A673 (cell line): ENCODE results near the gene C6orf47. TPM values are rescaled to one million over a fixed set of nuclear protein-coding genes. Genes with fewer than 3 reads are reported as not detected.

Experiments used
- BruUV-seq: library from RNA; stranded (reverse); fragments of 400-500 nt; replicated peaks from 2 replicates; lab custom pipeline; 2021; lab: Mats Ljungman, UMichigan
- CTCF ChIA-PET: fragments of 300-600 bp; sonication (Branson Sonifier 250); formaldehyde crosslinking; loops from one replicate; lab custom pipeline; 2022; ENCODE audit warnings: antibody characterized with exemption; lab: Charles Lee
- POLR2A ChIA-PET: fragments of 300-600 bp; sonication (Branson Sonifier 250); formaldehyde crosslinking; loops from one replicate; lab custom pipeline; 2022; ENCODE audit warnings: antibody characterized with exemption; ENCODE audit not compliant: low non-redundant PET; lab: Charles Lee
- DNase-seq: peaks from one replicate; pipeline ENCODE4 v3.0.0-alpha.2; 2015; ENCODE audit warnings: low spot score
- H3K27ac ChIP-seq: fragments of 200-600 bp; sonication (generic); 2 replicates; pipeline ENCODE4 v1.5.1; 2016; ENCODE audit warnings: mixed run types, low read depth, mild to moderate bottlenecking, mixed read lengths, antibody characterized with exemption, low read length; ENCODE audit not compliant: poor library complexity, severe bottlenecking
- H3K27me3 ChIP-seq: fragments of 200-600 bp; sonication (generic); replicated peaks from 2 replicates; pipeline ENCODE4 v1.6.1; 2017; ENCODE audit warnings: mixed run types, low read depth, mild to moderate bottlenecking, mixed read lengths, antibody characterized with exemption, low read length; ENCODE audit not compliant: insufficient read depth, poor library complexity
- H3K36me3 ChIP-seq: fragments of 200-600 bp; sonication (generic); 2 replicates; pipeline ENCODE4 v1.6.1; 2016; ENCODE audit warnings: mixed run types, mild to moderate bottlenecking, mixed read lengths, antibody characterized with exemption, low read length; ENCODE audit not compliant: insufficient read depth, poor library complexity, severe bottlenecking
- H3K4me1 ChIP-seq: fragments of 200-600 bp; sonication (generic); 2 replicates; pipeline ENCODE4 v1.6.1; 2017; ENCODE audit warnings: mixed run types, mild to moderate bottlenecking, mixed read lengths, antibody characterized with exemption, low read length; ENCODE audit not compliant: insufficient read depth, poor library complexity, severe bottlenecking
- H3K4me3 ChIP-seq: fragments of 200-600 bp; sonication (generic); 2 replicates; pipeline ENCODE4 v1.5.1; 2016; ENCODE audit warnings: low read depth, mixed run types, mild to moderate bottlenecking, mixed read lengths, low read length; ENCODE audit not compliant: poor library complexity, severe bottlenecking
- H3K9me3 ChIP-seq: fragments of 200-600 bp; sonication (generic); 2 replicates; pipeline ENCODE4 v1.6.1; 2016; ENCODE audit warnings: mixed run types, low read depth, mild to moderate bottlenecking, mixed read lengths, antibody characterized with exemption, low read length; ENCODE audit not compliant: poor library complexity, severe bottlenecking
- EZH2 ChIP-seq: fragments of 200-600 bp; sonication (generic); IDR thresholded peaks from 2 replicates; pipeline ENCODE4 v1.6.1; 2017; ENCODE audit warnings: borderline replicate concordance, low read depth, mild to moderate bottlenecking, mixed read lengths, antibody characterized with exemption, low read length; ENCODE audit not compliant: poor library complexity, severe bottlenecking
- intact Hi-C: fragments of 100-400 bp; cut with micrococcal nuclease; formaldehyde crosslinking; loops from one replicate; pipeline ENCODE4 v1.10.0; 2022; ENCODE audit not compliant: unreplicated experiment
- total RNA-seq: library from RNA; stranded (reverse); gene quantifications from 2 replicates; pipeline ENCODE4 v1.2.3, GENCODE V29; 2021
- TF ChIP-seq, protein P1 (sequence below): fragments of 300-800, 200-600 bp; sonication (generic); conservative IDR thresholded peaks from 2 replicates; pipeline ENCODE4 v1.5.1; 2017; ENCODE audit warnings: low read depth, mild to moderate bottlenecking, antibody characterized with exemption, low read length, moderate library complexity, mixed read lengths

Gene C6orf47
- total RNA-seq, 1 experiment from 2014 or later = 21.3 TPM

DNA sequence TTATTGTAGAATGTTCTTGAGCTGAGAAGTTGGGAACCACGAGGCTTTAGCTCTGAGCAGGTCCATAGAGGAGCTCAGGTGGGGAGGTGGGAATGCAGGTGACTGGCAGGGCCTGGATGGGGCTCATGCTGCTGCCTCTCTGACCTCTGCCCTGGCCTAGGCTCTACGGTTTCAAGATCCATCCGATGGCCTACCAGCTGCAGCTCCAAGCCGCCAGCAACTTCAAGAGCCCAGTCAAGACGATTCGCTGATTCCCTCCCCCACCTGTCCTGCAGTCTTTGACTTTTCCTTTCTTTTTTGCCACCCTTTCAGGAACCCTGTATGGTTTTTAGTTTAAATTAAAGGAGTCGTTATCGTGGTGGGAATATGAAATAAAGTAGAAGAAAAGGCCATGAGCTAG is 9.1 kb upstream of the C6orf47 start, which contains the start of gene LY6G5B:
TSS of gene LY6G5B (plus strand) at position 301 of the 400 bp plus-strand sequence. CDS start 975 bp downstream, outside the sequence.
- intact Hi-C loops = no loop called here
- no peaks in the 10 kb centered on the region for H3K27me3 ChIP-seq
- TF ChIP-seq, protein P1, sequence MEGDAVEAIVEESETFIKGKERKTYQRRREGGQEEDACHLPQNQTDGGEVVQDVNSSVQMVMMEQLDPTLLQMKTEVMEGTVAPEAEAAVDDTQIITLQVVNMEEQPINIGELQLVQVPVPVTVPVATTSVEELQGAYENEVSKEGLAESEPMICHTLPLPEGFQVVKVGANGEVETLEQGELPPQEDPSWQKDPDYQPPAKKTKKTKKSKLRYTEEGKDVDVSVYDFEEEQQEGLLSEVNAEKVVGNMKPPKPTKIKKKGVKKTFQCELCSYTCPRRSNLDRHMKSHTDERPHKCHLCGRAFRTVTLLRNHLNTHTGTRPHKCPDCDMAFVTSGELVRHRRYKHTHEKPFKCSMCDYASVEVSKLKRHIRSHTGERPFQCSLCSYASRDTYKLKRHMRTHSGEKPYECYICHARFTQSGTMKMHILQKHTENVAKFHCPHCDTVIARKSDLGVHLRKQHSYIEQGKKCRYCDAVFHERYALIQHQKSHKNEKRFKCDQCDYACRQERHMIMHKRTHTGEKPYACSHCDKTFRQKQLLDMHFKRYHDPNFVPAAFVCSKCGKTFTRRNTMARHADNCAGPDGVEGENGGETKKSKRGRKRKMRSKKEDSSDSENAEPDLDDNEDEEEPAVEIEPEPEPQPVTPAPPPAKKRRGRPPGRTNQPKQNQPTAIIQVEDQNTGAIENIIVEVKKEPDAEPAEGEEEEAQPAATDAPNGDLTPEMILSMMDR = no peak
- TF ChIP-seq EZH2 = no peak
- POLR2A ChIA-PET = no interaction called here
- H3K9me3 ChIP-seq = no peaks in the 10 kb centered on the region
- peaks cover 50% of the 10 kb centered on the region for H3K36me3 ChIP-seq
- no peaks in the 10 kb centered on the region for H3K4me1 ChIP-seq
- no peak within 1 kb of the TSS for H3K4me3 ChIP-seq
- CTCF ChIA-PET = no interaction called here
- DNase-seq = no peak
- H3K27ac ChIP-seq = no peak within 1 kb of the TSS
- no TSS peak for BruUV-seq

DNA sequence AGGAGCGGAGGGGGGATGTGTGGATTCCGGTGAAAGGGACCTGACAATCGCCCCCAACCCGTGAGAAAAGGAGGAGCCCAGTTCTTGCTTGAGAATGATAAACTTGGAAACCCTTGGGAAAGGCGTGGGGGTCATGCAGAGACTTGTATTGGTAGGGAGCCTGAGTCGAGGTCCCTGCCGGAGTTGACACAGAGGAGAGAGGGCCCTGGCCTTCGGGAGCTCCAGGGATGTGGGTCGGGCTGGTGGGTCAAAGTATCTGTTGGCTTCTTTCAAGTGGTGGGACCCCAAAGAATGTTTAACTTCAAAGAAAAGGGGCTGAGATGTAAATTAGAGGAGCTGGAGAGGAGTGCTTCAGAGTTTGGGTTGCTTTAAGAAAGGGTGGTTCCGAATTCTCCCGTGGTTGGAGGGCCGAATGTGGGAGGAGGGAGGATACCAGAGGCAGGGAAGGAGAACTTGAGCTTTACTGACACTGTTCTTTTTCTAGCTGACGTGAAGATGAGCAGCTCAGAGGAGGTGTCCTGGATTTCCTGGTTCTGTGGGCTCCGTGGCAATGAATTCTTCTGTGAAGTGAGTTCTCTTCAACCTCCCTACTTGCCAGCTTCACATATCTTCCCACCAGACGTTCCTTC is 5.9 kb upstream of the C6orf47 start:
- H3K4me3 ChIP-seq = peak overlapping the region; percentile 94
- CTCF ChIA-PET = no interaction called here
- peak overlapping the region; percentile 97 for H3K27ac ChIP-seq
- no peak for DNase-seq
- H3K4me1 ChIP-seq = peaks cover 14% of the 10 kb centered on the region
- H3K36me3 ChIP-seq = peaks cover 61% of the 10 kb centered on the region
- H3K9me3 ChIP-seq = no peaks in the 10 kb centered on the region
- intact Hi-C loops = no loop called here
- POLR2A ChIA-PET = interaction anchor here (0.6 to 0.7 kb wide), 2 partner anchors 12 to 164 kb away, joined by 3 to 4 read pairs; no protein-coding TSS in a partner anchor
- no TSS peak for BruUV-seq
- H3K27me3 ChIP-seq = no peaks in the 10 kb centered on the region
- TF ChIP-seq, protein P1 = no peak
- TF ChIP-seq EZH2 = no peak

DNA sequence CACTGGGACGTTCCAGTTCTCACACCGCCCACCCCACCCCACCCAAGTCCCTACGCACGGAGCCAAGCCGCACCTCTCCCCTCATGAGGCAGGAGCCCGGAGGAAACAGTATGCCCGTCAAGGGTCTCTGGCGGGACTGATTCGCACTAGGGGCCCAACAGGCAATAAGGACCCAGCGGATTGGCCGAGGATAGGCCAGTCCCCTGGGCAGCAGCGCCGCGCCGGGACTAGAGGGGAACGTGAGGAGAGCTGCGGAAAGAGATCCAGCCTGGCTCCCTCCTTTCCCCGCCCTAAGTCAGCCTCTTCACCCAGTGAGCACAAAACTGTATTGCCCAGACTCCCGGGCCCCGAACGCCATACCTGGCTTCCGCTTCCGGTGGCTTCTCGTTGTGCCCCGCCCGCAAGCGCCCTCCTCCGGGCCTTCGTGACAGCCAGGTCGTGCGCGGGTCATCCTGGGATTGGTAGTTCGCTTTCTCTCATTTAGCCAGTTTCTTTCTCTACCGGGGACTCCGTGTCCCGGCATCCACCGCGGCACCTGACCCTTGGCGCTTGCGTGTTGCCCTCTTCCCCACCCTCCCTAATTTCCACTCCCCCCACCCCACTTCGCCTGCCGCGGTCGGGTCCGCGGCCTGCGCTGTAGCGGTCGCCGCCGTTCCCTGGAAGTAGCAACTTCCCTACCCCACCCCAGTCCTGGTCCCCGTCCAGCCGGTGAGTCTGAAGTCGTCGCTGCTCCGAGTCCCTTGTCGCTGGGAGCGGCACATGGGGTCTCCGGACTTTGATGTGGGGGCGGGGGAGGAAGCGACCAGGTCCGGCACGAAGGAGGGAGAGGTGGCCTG is 5.1 kb upstream of the C6orf47 start, which contains the start of gene CSNK2B:
TSS of gene CSNK2B (plus strand) at position 580 of the 836 bp plus-strand sequence. CDS start 752 bp downstream, outside the sequence.
- peak; percentile 99 for DNase-seq
- TF ChIP-seq EZH2 = no peak
- TF ChIP-seq, protein P1 = no peak
- CTCF ChIA-PET = interaction anchor here (1.0 kb wide), 1 partner anchor 67 kb away, joined by 3 read pairs; no protein-coding TSS in a partner anchor
- POLR2A ChIA-PET = interaction anchor here (0.7 kb wide), 1 partner anchor 165 kb away, joined by 4 read pairs; no protein-coding TSS in a partner anchor
- H3K27ac ChIP-seq = peak within 1 kb of the TSS; percentile 97
- peak within 1 kb of the TSS; percentile 94 for H3K4me3 ChIP-seq
- H3K36me3 ChIP-seq = peaks cover 54% of the 10 kb centered on the region
- H3K9me3 ChIP-seq = no peaks in the 10 kb centered on the region
- BruUV-seq = no TSS peak
- peaks cover 20% of the 10 kb centered on the region for H3K4me1 ChIP-seq
- intact Hi-C loops = loop anchor here (2.0 kb wide), 2 partner anchors 73 to 169 kb away; no protein-coding TSS in a partner anchor
- H3K27me3 ChIP-seq = no peaks in the 10 kb centered on the region
